ENCODE data around the gene FAM180B.
"Not testable (repeated sequence)": the region's sequence is repeated elsewhere in the genome, so short reads cannot be mapped to it uniquely, and the experiment has no call there.

FAM180B gene

GRCh38 chr11:47595029-47595428, 8.6 kb downstream of the FAM180B start:
- no peak for DNase-seq (ENCODE audit: low read depth)

GRCh38 chr11:47595967-47596366, 9.5 kb downstream of the FAM180B start:
- DNase-seq (ENCODE audit: low read depth) = no peak

- DNase-seq (ENCODE audit: low read depth) = no peak
Measured at GRCh38 chr11:47599902-47600301, 13.4 kb downstream of the FAM180B start.

GRCh38 chr11:47603295-47603694, 16.8 kb downstream of the FAM180B start:
- DNase-seq (ENCODE audit: low read depth) = no peak

GRCh38 chr11:47605921-47606320, 19.4 kb downstream of the FAM180B start:
- DNase-seq (ENCODE audit: low read depth) = no peak

- DNase-seq (ENCODE audit: low read depth) = no peak
Measured at GRCh38 chr11:47606731-47607130, 20.3 kb downstream of the FAM180B start.

- DNase-seq (ENCODE audit: low read depth) = peak; percentile 92
Measured at GRCh38 chr11:47607380-47607779, 20.9 kb downstream of the FAM180B start.

GRCh38 chr11:47609675-47610074, 23.2 kb downstream of the FAM180B start:
- DNase-seq (ENCODE audit: low read depth) = no peak

GRCh38 chr11:47611348-47611794, 24.9 kb downstream of the FAM180B start:
- peak; percentile 19 for DNase-seq (ENCODE audit: low read depth)

- no peak for DNase-seq (ENCODE audit: low read depth)
Measured at GRCh38 chr11:47615249-47615648, 28.8 kb downstream of the FAM180B start.

GRCh38 chr11:47616726-47617416, 30.4 kb downstream of the FAM180B start:
- peak; percentile 80 for DNase-seq (ENCODE audit: low read depth)

GRCh38 chr11:47617417-47617809, 30.9 kb downstream of the FAM180B start:
- peak; percentile 56 for DNase-seq (ENCODE audit: low read depth)

GRCh38 chr11:47620836-47621378, 34.4 kb downstream of the FAM180B start:
- DNase-seq (ENCODE audit: low read depth) = no peak

- no peak for DNase-seq (ENCODE audit: low read depth)
Measured at GRCh38 chr11:47626234-47626633, 39.8 kb downstream of the FAM180B start.

- no peak for DNase-seq (ENCODE audit: low read depth)
Measured at GRCh38 chr11:47628026-47628425, 41.5 kb downstream of the FAM180B start.

GRCh38 chr11:47631473-47631872, 45.0 kb downstream of the FAM180B start:
- DNase-seq (ENCODE audit: low read depth) = no peak

GRCh38 chr11:47636331-47636730, 49.9 kb downstream of the FAM180B start:
- not testable (repeated sequence) for DNase-seq (ENCODE audit: low read depth)

All from fibroblast of gingiva (primary cell).